ENCODE data around the gene EPS15.
"Not testable (repeated sequence)": the region's sequence is repeated elsewhere in the genome, so short reads cannot be mapped to it uniquely, and the experiment has no call there.

The EPS15 gene

GRCh38 chr1:51421964-51422363, 97.1 kb downstream of the EPS15 start:
- DNase-seq: peak; percentile 72

GRCh38 chr1:51420867-51421627, 98.0 kb downstream of the EPS15 start:
- DNase-seq: no peak

- DNase-seq: no peak
These were observed 100.6 kb downstream of the EPS15 start for GRCh38 chr1:51418384-51418959.

- peak; percentile 56 for DNase-seq
These were observed 101.3 kb downstream of the EPS15 start for GRCh38 chr1:51417496-51418383.

GRCh38 chr1:51416910-51417309, 102.2 kb downstream of the EPS15 start:
- DNase-seq: no peak

- DNase-seq: no peak
These were observed 103.1 kb downstream of the EPS15 start for GRCh38 chr1:51415963-51416362.

- DNase-seq: no peak
These were observed 104.3 kb downstream of the EPS15 start for GRCh38 chr1:51414811-51415210.

- not testable (repeated sequence) for DNase-seq
These were observed 107.2 kb downstream of the EPS15 start for GRCh38 chr1:51411820-51412219.

- DNase-seq: peak; percentile 40
These were observed 108.3 kb downstream of the EPS15 start for GRCh38 chr1:51410568-51411460.

- not testable (repeated sequence) for DNase-seq
These were observed 109.1 kb downstream of the EPS15 start for GRCh38 chr1:51409755-51410541.

- no peak for DNase-seq
These were observed 126.8 kb downstream of the EPS15 start for GRCh38 chr1:51392241-51392640.

- DNase-seq: not testable (repeated sequence)
These were observed 128.4 kb downstream of the EPS15 start for GRCh38 chr1:51390641-51391040.

- DNase-seq: not testable (repeated sequence)
These were observed 131.8 kb downstream of the EPS15 start for GRCh38 chr1:51387288-51387687.

- not testable (repeated sequence) for DNase-seq
These were observed 132.8 kb downstream of the EPS15 start for GRCh38 chr1:51386259-51386658.

GRCh38 chr1:51385776-51386175, 133.3 kb downstream of the EPS15 start:
- DNase-seq: no peak

- DNase-seq: no peak
These were observed 137.1 kb downstream of the EPS15 start for GRCh38 chr1:51381964-51382363.

GRCh38 chr1:51380936-51381335, 138.1 kb downstream of the EPS15 start:
- DNase-seq: no peak

GRCh38 chr1:51378871-51379270, 140.2 kb downstream of the EPS15 start:
- DNase-seq: no peak

- DNase-seq: no peak
These were observed 145.2 kb downstream of the EPS15 start for GRCh38 chr1:51373898-51374297.

GRCh38 chr1:51372561-51372960, 146.5 kb downstream of the EPS15 start:
- DNase-seq: no peak

- DNase-seq: no peak
These were observed 149.9 kb downstream of the EPS15 start for GRCh38 chr1:51369171-51369570.

GRCh38 chr1:51365774-51366173, 153.3 kb downstream of the EPS15 start:
- DNase-seq: no peak
